Activated naive CD4-positive, alpha-beta T cell treated with anti-CD3 and anti-CD28 coated beads, Interleukin-2, amount 50 U/mL, for 24 hours (primary cell): ENCODE results near the gene RWDD3.

Experiments used
- H3K27ac Mint-ChIP-seq: one replicate; pipeline ENCODE4 v1.8.0; 2021; ENCODE audit warnings: mild to moderate bottlenecking, mixed read lengths
- H3K27me3 Mint-ChIP-seq: one replicate; pipeline ENCODE4 v1.8.0; 2021; ENCODE audit warnings: mixed read lengths
- H3K36me3 Mint-ChIP-seq: one replicate; pipeline ENCODE4 v1.8.0; 2021; ENCODE audit warnings: mixed read lengths
- H3K4me1 Mint-ChIP-seq: one replicate; pipeline ENCODE4 v1.8.0; 2021; ENCODE audit warnings: mixed read lengths
- H3K4me3 Mint-ChIP-seq: one replicate; pipeline ENCODE4 v1.8.0; 2021; ENCODE audit warnings: mild to moderate bottlenecking, mixed read lengths
- H3K9me3 Mint-ChIP-seq: one replicate; pipeline ENCODE4 v1.8.0; 2021; ENCODE audit warnings: mixed read lengths

RWDD3 gene

GRCh38 chr1:95287825-95288224 is 53.8 kb downstream of the RWDD3 start:
- Mint-ChIP-seq H3K27me3 (peaks cover 9% of the 10 kb centered on the region), H3K36me3 (no peaks in the 10 kb centered on the region), H3K4me1 (no peaks in the 10 kb centered on the region), H3K4me3 (no peak overlapping the region), H3K9me3 (no peaks in the 10 kb centered on the region), H3K27ac (no peak overlapping the region)
